ENCODE results near the gene FIGLA.

The FIGLA gene

DNA sequence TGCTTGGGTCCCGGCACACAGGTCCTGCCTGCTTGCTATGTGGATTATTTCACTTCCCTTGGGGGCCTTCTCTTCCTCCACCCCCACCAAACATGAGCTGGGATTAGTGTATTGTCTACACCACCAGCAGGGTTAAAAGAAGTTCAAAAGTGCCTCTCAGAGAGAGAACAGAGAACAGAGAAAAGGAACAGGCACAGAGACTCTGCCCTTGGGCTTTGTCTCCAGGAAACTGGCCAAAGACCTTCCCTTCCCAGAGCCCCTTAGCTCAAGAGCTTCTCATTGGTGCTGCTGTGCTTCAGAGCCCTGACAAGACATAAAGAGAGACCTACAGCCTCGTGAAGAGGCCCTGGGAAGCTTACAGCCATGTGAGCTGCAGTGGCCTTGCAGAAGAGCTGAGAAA lies 7.1 kb upstream of the FIGLA start:
- Mint-ChIP-seq H3K36me3 (ENCODE audit: low read depth) (peaks cover 2% of the 10 kb centered on the region), H3K27me3 (ENCODE audit: low read depth) (peaks cover 8% of the 10 kb centered on the region), H3K9me3 (peaks cover 8% of the 10 kb centered on the region), H3K27ac (no peak overlapping the region), H3K4me1 (ENCODE audit: low read depth) (peaks cover 14% of the 10 kb centered on the region), H3K4me3 (no peak overlapping the region)

DNA sequence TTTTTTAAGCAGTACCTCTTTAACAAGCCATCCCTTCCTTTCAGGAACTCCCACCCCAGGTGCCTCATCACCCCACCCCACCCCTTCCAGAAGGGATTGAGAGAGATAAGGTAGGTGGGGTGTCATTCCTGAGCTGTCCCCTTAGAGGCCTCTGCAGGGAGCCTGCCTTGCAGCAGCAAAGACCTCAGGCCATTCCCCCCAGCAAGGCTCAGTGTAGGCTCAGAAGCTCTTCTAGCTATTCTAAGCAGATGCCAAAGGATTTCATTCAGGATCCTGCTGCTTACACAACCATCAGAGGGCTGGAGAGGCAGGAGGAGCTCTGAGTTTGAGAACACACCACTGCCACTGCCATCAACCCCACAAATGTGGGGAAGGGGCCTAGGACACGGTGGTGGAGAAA lies 5.8 kb upstream of the FIGLA start:
- peaks cover 8% of the 10 kb centered on the region for H3K9me3 Mint-ChIP-seq
- H3K4me1 Mint-ChIP-seq (ENCODE audit: low read depth): peaks cover 15% of the 10 kb centered on the region
- H3K4me3 Mint-ChIP-seq: no peak overlapping the region
- peaks cover 2% of the 10 kb centered on the region for H3K36me3 Mint-ChIP-seq (ENCODE audit: low read depth)
- no peak overlapping the region for H3K27ac Mint-ChIP-seq
- H3K27me3 Mint-ChIP-seq (ENCODE audit: low read depth): peaks cover 17% of the 10 kb centered on the region

DNA sequence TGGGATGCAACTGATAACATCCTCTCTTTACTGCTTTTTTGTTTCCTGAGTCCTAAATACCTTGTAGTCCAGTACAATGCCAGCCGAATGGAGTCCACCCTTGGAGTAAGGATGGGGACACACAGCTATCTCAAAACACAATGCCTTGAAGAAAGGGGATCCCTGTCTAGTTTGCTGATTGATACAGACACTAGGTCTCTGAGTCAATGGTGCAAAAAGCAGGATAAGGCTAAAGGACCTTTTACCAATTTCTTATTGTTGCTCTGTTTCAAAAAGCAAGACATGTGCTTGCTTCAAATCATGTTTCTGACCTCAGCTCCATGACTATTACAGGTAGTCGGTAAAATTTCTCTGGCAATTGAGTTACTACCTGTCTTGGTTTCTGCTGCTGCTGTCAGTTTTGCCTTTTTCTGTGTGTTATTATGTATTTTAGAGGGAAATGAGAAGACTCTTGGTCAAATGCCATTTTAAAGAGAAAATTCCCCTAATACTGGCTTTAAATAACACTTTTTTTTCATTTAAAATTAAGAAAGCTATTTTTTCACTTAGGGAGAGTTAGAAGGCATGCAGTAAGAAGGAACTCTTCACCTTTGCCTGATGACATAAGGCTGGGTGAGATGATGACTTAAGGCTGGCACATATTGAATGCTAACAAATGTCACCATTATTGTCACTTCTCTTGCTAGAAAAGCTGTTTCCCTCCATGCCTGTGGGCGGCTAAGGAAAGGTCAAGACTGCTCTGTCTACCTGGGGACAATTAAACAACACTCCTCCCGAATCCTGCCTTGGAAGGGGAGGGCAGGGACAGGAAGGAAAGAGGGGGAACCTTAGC lies 4.9 kb upstream of the FIGLA start:
- peaks cover 18% of the 10 kb centered on the region for H3K4me1 Mint-ChIP-seq (ENCODE audit: low read depth)
- H3K36me3 Mint-ChIP-seq (ENCODE audit: low read depth): peaks cover 4% of the 10 kb centered on the region
- H3K27ac Mint-ChIP-seq: no peak overlapping the region
- peaks cover 23% of the 10 kb centered on the region for H3K27me3 Mint-ChIP-seq (ENCODE audit: low read depth)
- peaks cover 8% of the 10 kb centered on the region for H3K9me3 Mint-ChIP-seq
- no peak overlapping the region for H3K4me3 Mint-ChIP-seq

DNA sequence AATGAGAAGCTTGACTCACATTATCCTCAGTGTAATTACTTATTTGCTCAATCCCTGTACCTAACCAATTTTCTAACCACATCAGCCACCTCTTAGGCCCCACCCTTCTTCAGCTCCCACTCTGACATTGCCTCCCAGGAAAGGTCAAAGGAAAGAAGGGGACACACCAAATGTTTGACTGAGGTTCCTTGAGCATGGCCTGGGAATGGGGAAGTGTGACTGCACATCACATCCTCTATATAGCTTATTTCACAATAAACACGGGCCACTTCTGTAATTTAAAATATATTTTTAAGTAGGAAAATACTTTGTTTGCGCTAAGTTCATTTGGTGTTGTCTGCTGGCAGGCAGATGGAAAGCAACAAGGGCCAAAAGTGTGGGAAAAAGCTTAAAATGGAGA lies 3.0 kb upstream of the FIGLA start:
- no peak overlapping the region for H3K4me3 Mint-ChIP-seq

DNA sequence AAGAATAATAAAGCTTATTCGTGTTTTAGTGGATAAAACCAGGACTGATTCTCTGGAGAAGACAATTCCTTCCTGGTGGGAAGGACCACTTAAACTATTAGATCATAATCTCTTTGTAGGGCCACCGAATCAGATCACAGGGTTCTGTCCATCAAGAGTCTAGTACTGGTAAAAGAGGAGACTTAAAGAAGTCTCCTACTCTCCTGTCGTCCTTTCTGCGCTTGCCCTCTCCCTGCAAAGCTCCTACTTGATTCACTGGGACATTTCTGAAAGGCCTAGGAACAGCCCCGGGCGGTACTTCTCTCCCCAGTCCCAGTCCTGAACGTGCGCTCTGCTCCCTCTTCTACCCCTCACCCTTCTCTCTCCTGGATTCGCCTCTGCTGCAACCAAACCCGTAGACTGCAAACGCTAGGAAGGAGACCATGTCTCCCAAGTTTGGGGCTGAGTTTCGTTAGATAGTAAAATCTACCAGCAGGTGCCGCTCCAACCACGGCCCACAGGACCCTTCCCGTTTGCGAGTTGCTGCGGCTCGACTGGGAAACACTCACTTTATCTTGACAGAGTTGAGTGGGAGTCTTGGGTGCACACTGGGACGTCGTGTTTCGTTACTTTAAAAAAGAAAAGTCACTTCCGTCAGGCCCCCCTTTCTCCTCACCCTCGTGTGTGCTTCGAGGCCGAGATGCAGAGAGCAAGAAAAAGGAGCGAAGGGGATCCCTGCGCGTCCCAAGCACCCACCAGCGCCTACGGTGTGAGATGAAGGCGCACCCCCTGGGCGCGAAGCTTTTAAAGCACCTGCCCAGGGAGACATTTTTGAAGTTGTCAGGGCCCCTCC lies 923 bp downstream of the FIGLA start:
- peaks cover 3% of the 10 kb centered on the region for H3K36me3 Mint-ChIP-seq (ENCODE audit: low read depth)
- no peaks in the 10 kb centered on the region for H3K9me3 Mint-ChIP-seq
- H3K4me3 Mint-ChIP-seq: peak overlapping the region; percentile 77
- peaks cover 59% of the 10 kb centered on the region for H3K27me3 Mint-ChIP-seq (ENCODE audit: low read depth)
- H3K27ac Mint-ChIP-seq: no peak overlapping the region
- H3K4me1 Mint-ChIP-seq (ENCODE audit: low read depth): peaks cover 11% of the 10 kb centered on the region

More for the DNA sequence above, 3.0 kb upstream of the FIGLA start:
- no peak overlapping the region for H3K27ac Mint-ChIP-seq
- peaks cover 3% of the 10 kb centered on the region for H3K36me3 Mint-ChIP-seq (ENCODE audit: low read depth)
- H3K9me3 Mint-ChIP-seq: no peaks in the 10 kb centered on the region
- peaks cover 19% of the 10 kb centered on the region for H3K4me1 Mint-ChIP-seq (ENCODE audit: low read depth)
- H3K27me3 Mint-ChIP-seq (ENCODE audit: low read depth): peaks cover 35% of the 10 kb centered on the region

DNA sequence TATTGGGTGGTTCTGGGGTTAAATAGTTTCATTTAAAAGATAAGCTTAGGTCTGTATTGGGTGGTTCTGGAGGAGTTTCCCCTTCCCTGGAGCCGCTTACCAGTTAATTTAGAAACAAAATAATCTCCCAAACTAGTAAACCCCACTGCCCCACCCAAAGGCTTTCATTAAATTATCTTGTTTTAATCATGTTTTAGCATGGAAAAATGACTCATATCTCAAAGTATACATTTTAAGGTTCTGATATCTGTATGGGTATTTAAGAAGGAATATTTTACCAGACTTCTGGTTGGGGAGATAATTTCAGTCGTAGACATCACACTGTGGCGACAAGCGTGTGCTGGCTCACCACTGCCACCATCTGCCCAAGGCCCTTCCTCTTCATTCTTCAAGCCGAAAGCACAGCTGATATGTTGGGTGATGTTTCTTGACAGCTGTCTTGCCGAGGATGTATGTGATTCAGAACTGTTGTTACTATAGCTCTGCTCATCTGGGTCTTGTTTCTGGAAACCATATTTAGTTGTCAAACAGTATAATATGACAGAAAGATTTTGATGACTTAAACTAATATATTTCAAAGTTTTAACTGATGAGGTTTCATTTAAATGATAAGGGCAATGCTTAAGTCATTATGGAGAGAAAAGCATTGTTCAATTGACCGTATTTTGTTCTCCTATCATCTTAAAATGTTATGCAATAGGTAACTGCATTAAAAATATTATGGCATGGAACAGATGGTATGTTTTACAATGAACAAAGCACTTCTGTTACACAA lies 5.1 kb downstream of the FIGLA start:
- H3K4me1 Mint-ChIP-seq (ENCODE audit: low read depth): peaks cover 7% of the 10 kb centered on the region
- H3K27me3 Mint-ChIP-seq (ENCODE audit: low read depth): peaks cover 46% of the 10 kb centered on the region
- no peak overlapping the region for H3K27ac Mint-ChIP-seq
- H3K4me3 Mint-ChIP-seq: no peak overlapping the region
- no peaks in the 10 kb centered on the region for H3K9me3 Mint-ChIP-seq
- H3K36me3 Mint-ChIP-seq (ENCODE audit: low read depth): peaks cover 1% of the 10 kb centered on the region

DNA sequence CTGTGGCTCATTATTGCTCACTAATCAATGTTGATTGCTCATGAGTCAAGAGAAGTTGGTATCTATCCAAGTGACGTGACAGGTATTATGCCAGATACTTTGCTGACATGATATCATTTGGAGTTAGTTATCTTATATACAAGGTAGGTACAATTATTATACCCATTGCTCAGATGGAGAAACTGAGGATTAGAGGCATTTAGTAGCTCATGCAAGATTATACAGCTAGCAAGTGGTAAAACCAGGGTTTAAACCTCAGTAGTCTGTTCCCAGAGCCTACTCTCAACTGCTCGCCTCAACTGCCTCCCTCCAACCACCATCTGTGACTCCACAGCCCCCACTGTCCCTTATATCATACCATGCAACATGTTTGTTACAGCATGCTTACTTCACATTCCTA lies 6.1 kb downstream of the FIGLA start:
- Mint-ChIP-seq H3K9me3 (no peaks in the 10 kb centered on the region), H3K27ac (no peak overlapping the region), H3K27me3 (ENCODE audit: low read depth) (peaks cover 39% of the 10 kb centered on the region), H3K36me3 (ENCODE audit: low read depth) (no peaks in the 10 kb centered on the region), H3K4me1 (ENCODE audit: low read depth) (peaks cover 2% of the 10 kb centered on the region), H3K4me3 (no peak overlapping the region)

DNA sequence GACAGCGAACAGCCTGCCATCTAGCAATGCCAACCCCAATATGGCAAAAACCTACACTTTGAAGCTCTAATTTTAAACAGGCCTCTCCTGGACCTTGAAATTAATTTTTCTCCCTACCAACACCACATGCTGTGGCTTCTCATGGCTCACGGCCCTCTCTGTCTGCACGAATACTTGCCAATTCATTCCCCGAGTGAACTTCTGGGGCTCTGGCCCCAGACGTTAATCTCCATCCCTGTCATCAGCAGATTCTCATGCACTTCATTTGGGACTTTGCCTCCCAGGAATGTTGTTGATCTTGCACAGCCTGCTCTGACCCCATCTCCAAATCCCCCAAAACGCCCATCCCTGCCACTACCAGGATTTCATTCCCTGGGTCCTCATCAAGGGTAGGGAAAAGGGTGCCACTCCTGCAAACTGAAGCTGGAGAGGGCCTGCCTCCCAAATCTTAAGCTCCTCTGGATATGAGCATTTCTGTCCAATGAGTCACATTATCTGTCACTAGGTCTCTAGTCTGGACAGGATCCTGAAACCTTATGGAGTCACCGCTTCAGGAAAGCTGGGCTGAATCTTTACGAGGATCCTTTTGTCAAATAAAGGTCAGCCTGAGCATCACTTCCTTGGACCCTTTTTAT lies 10.4 kb downstream of the FIGLA start:
- H3K36me3 Mint-ChIP-seq (ENCODE audit: low read depth): no peaks in the 10 kb centered on the region
- no peak overlapping the region for H3K4me3 Mint-ChIP-seq
- H3K27ac Mint-ChIP-seq: no peak overlapping the region
- peaks cover 36% of the 10 kb centered on the region for H3K27me3 Mint-ChIP-seq (ENCODE audit: low read depth)
- H3K4me1 Mint-ChIP-seq (ENCODE audit: low read depth): no peaks in the 10 kb centered on the region
- no peaks in the 10 kb centered on the region for H3K9me3 Mint-ChIP-seq

DNA sequence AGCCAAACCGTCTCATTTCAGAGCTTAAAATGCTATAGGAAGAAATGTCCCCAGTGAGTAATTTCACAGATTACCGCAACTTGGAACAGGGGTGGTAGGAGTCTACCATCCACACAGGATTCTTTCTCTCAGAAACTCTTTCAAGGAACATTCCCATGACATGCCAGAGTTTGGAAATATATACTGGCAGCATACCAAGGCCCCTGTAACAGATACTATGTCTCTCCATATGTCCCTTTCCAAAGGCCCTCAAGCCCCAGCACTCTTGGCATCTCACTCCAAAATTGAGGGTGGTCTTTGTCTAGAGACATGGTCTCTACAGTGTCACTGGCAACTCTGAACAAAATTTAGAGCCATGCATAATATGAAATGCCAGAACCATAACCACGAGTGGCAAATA lies 11.0 kb downstream of the FIGLA start:
- Mint-ChIP-seq H3K27ac (no peak overlapping the region), H3K9me3 (no peaks in the 10 kb centered on the region), H3K4me1 (ENCODE audit: low read depth) (no peaks in the 10 kb centered on the region), H3K27me3 (ENCODE audit: low read depth) (peaks cover 42% of the 10 kb centered on the region), H3K36me3 (ENCODE audit: low read depth) (no peaks in the 10 kb centered on the region), H3K4me3 (no peak overlapping the region)

DNA sequence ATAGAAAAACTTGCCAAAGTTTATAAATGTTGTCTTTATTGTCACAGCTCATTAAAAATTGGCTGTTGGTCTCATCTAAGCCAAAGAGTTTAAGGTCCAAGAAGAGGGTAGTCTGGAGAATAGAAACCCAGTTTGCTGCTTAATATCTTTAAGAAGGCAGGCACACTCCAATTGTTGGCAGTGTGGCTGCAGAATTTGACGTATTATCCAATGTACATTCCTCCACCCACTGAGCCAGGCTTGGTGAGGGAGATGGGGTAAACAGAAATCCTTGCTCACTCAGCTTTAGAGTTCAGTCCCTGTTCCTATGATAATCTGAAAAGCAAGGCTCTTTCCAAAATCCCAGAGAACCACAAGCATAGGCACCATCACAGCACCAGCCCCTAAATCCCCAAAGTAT lies 11.8 kb downstream of the FIGLA start:
- H3K36me3 Mint-ChIP-seq (ENCODE audit: low read depth): peaks cover under 1% of the 10 kb centered on the region
- peaks cover 50% of the 10 kb centered on the region for H3K27me3 Mint-ChIP-seq (ENCODE audit: low read depth)
- H3K27ac Mint-ChIP-seq: no peak overlapping the region
- no peak overlapping the region for H3K4me3 Mint-ChIP-seq
- peaks cover under 1% of the 10 kb centered on the region for H3K4me1 Mint-ChIP-seq (ENCODE audit: low read depth)
- peaks cover 2% of the 10 kb centered on the region for H3K9me3 Mint-ChIP-seq

DNA sequence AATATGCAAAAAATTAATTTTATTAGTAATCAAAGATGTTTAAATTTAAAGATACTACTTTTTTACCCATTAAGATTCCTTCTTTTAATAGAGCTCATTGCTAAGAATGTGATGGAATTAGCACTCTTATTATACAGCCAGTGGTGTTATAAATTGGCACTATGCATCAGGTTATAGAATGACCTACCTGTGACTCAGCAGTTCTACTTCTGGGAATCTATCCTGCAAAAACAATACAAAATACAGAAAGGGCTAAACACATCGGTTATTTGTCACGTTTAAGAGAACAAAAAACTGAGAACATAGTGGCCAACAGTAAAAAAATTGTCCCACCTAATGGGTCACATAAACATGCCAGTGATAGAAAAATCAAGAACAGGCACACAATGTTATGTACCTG lies 13.0 kb downstream of the FIGLA start:
- Mint-ChIP-seq H3K4me3 (no peak overlapping the region), H3K9me3 (peaks cover 5% of the 10 kb centered on the region), H3K36me3 (ENCODE audit: low read depth) (peaks cover 2% of the 10 kb centered on the region), H3K27ac (no peak overlapping the region), H3K27me3 (ENCODE audit: low read depth) (peaks cover 61% of the 10 kb centered on the region), H3K4me1 (ENCODE audit: low read depth) (peaks cover 2% of the 10 kb centered on the region)

DNA sequence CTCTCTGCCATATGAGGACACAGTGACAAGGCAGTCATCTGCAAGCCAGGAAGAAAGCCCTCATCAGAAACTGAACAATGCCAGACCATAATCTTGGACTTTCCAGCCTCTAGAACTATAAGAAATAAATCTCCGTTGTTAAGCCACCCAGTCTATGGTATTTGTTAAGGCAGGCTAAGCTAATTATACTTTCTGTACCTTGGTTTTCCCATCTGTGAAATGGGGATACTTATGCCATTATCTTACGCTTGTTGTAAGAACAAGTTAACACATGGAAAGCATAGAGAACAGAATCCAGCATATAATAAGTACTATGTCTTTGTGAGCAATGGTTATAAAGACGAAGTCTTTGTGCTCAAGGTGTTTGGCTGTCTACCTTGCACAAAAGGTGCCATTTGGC lies 14.2 kb downstream of the FIGLA start:
- peaks cover 2% of the 10 kb centered on the region for H3K36me3 Mint-ChIP-seq (ENCODE audit: low read depth)
- H3K4me3 Mint-ChIP-seq: no peak overlapping the region
- peaks cover 61% of the 10 kb centered on the region for H3K27me3 Mint-ChIP-seq (ENCODE audit: low read depth)
- H3K4me1 Mint-ChIP-seq (ENCODE audit: low read depth): peaks cover 5% of the 10 kb centered on the region
- H3K9me3 Mint-ChIP-seq: peaks cover 5% of the 10 kb centered on the region
- H3K27ac Mint-ChIP-seq: no peak overlapping the region

DNA sequence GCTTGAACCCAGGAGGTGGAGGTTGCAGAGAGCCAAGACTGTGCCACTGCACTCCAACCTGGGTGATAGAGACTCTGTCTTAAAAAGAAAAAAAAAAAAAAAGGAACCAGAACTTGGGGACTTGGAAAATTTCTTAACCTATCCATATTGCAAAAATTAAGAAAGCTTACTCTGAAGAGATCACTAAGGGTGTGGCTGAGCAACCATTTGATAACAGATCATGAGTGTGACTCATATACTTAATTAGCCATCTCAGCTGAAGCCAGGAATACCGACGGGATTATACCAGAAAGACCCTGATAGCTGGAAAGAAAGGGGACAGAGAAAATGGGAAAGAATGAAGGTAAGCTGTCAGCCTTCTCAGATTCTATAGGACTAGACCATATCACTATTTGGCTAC lies 15.3 kb downstream of the FIGLA start:
- H3K27me3 Mint-ChIP-seq (ENCODE audit: low read depth): peaks cover 54% of the 10 kb centered on the region
- H3K4me3 Mint-ChIP-seq: no peak overlapping the region

DNA sequence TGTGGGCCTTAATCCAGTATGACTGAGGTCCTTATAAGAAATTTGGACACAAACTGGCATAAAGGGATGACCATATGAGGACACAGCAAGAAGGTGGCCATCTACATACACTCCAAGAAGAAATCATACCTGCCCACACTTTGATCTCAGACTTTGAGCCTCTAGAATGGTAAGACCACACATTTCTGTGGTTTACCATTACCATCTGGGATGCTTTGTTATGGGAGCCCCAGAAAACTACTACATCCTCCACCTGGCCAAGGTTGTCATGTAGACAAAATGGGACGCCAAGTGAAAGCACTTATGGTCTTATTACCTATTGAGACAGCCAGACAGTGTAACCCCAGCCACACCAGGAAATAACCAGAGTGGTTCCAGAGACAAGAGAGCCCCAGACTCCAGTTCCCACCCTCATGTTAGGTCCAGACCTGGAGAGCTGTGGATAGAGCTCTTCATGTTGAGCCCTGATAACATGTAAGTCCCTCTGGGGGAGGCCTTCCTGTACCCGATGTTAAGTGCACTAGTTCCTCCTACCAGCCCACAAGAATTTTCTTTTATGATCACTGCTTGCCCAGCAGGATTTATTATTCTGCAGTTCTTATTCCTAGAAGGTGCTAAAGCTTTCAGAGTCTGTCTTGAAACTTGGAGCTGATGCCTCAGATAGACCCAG lies 17.8 kb downstream of the FIGLA start:
- Mint-ChIP-seq H3K36me3 (ENCODE audit: low read depth) (peaks cover 2% of the 10 kb centered on the region), H3K4me3 (no peak overlapping the region), H3K9me3 (peaks cover 5% of the 10 kb centered on the region), H3K4me1 (ENCODE audit: low read depth) (peaks cover 12% of the 10 kb centered on the region), H3K27me3 (ENCODE audit: low read depth) (peaks cover 62% of the 10 kb centered on the region), H3K27ac (no peak overlapping the region)

More for the DNA sequence above, 15.3 kb downstream of the FIGLA start:
- H3K36me3 Mint-ChIP-seq (ENCODE audit: low read depth): peaks cover 2% of the 10 kb centered on the region
- no peak overlapping the region for H3K27ac Mint-ChIP-seq
- peaks cover 7% of the 10 kb centered on the region for H3K4me1 Mint-ChIP-seq (ENCODE audit: low read depth)
- H3K9me3 Mint-ChIP-seq: peaks cover 5% of the 10 kb centered on the region

Data from T-helper 1 cell treated with Interleukin-12 subunit alpha and Interleukin-12 subunit beta and Interleukin-4 antibody, amounts not matched to agents 30 μg/mL and 1 μg/mL, for 36 hours (primary cell).